Testis (tissue), 5 donors: ENCODE data around the gene OR5C1. TPM values are rescaled to one million over a fixed set of nuclear protein-coding genes. Genes with fewer than 3 reads are reported as not detected.

Source experiments
- DNase-seq: peaks from one replicate; pipeline ENCODE4 v3.0.0-alpha.2; 2019
- H3K27ac ChIP-seq, 2 donors: fragments of 200-600 bp; sonication (generic); one replicate each; pipeline ENCODE4 v1.5.1; 2019
- H3K27me3 ChIP-seq: fragments of 200-600 bp; sonication (generic); one replicate; pipeline ENCODE4 v1.5.1; 2019
- H3K36me3 ChIP-seq: fragments of 200-600 bp; sonication (generic); one replicate; pipeline ENCODE4 v1.5.1; 2017; ENCODE audit warnings: low read depth; ENCODE audit errors: missing control alignments
- H3K4me1 ChIP-seq: fragments of 200-600 bp; sonication (generic); one replicate; pipeline ENCODE4 v1.5.1; 2019
- H3K4me3 ChIP-seq, 2 donors: fragments of 200-600 bp; sonication (generic); one replicate each; pipeline ENCODE4 v1.5.1; 2017 to 2019
- H3K9me3 ChIP-seq: fragments of 200-600 bp; sonication (generic); one replicate; pipeline ENCODE4 v1.5.1; 2017
- POLR2A ChIP-seq: fragments of 450-650 bp; IDR thresholded peaks from one replicate; pipeline ENCODE4 v1.6.1; 2017; ENCODE audit warnings: antibody characterized with exemption, mild to moderate bottlenecking, moderate library complexity
- WGBS, 2 donors: methylation state at CpG; one replicate each; pipeline ENCODE4 v1.1.5; 2018; 5-methylcytosine and 5-hydroxymethylcytosine counted together
- intact Hi-C: fragments of 100-400 bp; cut with DNase I; formaldehyde crosslinking; loops from one replicate; pipeline ENCODE4 v1.15.1; 2023; ENCODE audit warnings: low total_unique reads
- long read RNA-seq, 2 donors: transcript quantifications; one replicate each; lab custom pipeline, GENCODE V29; 2026
- polyA plus RNA-seq: library from polyadenylated mRNA; stranded (reverse); fragments of 350-450 nt; fragmentation: Illumina TruSeq; extraction: RNeasy Lipid Tissue Mini Kit (QIAGEN cat#74804); gene quantifications from one replicate; pipeline ENCODE4 v1.2.3, GENCODE V29; 2014; ENCODE audit warnings: low read depth, low replicate concordance; ENCODE audit not compliant: insufficient read depth
- total RNA-seq, 2 donors: library from RNA; depleted of rRNA; stranded (reverse); fragments of >200 nt; gene quantifications; one replicate each; pipeline ENCODE4 v1.2.3, GENCODE V29; 2016
- TF ChIP-seq, protein P1 (sequence below), 3 experiments: fragments of 450-650 bp in 2 of 3; fragments of 200-600 bp in 1 of 3; sonication (generic) in 1 of 3; IDR thresholded peaks; one replicate each; pipeline ENCODE4 v1.5.1; 2016 to 2019; ENCODE audit warnings: antibody characterized with exemption in 3 of 3, mild to moderate bottlenecking in 2 of 3, moderate library complexity in 1 of 3

The OR5C1 gene
- total RNA-seq (not detected), polyA plus RNA-seq (not detected)
- long read RNA-seq, donor 1 = 0 reads
- long read RNA-seq, donor 2 = 0 reads

DNA sequence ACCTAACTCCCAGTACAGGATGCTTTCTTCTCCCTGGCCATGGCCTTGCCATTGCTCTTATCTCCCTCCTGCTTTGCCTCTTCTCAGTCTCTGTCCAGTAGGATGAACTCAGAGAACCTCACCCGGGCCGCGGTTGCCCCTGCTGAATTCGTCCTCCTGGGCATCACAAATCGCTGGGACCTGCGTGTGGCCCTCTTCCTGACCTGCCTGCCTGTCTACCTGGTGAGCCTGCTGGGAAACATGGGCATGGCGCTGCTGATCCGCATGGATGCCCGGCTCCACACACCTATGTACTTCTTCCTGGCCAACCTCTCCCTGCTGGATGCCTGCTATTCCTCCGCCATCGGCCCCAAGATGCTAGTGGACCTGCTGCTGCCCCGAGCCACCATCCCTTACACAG, at the start of gene OR5C1:
Gene OR5C1, plus strand, starts transcription at position 103 of the 400 bp plus-strand sequence. Its CDS starts 0 bp downstream, at position 103.
- intact Hi-C loops = no loop called here
- H3K27me3 ChIP-seq = no peaks in the 10 kb centered on the region
- no peaks in the 10 kb centered on the region for H3K36me3 ChIP-seq
- TF ChIP-seq POLR2A = no peak
- TF ChIP-seq, protein P1, sequence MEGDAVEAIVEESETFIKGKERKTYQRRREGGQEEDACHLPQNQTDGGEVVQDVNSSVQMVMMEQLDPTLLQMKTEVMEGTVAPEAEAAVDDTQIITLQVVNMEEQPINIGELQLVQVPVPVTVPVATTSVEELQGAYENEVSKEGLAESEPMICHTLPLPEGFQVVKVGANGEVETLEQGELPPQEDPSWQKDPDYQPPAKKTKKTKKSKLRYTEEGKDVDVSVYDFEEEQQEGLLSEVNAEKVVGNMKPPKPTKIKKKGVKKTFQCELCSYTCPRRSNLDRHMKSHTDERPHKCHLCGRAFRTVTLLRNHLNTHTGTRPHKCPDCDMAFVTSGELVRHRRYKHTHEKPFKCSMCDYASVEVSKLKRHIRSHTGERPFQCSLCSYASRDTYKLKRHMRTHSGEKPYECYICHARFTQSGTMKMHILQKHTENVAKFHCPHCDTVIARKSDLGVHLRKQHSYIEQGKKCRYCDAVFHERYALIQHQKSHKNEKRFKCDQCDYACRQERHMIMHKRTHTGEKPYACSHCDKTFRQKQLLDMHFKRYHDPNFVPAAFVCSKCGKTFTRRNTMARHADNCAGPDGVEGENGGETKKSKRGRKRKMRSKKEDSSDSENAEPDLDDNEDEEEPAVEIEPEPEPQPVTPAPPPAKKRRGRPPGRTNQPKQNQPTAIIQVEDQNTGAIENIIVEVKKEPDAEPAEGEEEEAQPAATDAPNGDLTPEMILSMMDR (IDR thresholded peaks at IDR 0.05) = no peak
- no peak for DNase-seq
- no peaks in the 10 kb centered on the region for H3K4me1 ChIP-seq
- no peak within 1 kb of the TSS for H3K4me3 ChIP-seq
- no peaks in the 10 kb centered on the region for H3K9me3 ChIP-seq
- WGBS, 2 donors = 91% methylated on average over 12 of the region's 12 CpGs
- no peak within 1 kb of the TSS for H3K27ac ChIP-seq

DNA sequence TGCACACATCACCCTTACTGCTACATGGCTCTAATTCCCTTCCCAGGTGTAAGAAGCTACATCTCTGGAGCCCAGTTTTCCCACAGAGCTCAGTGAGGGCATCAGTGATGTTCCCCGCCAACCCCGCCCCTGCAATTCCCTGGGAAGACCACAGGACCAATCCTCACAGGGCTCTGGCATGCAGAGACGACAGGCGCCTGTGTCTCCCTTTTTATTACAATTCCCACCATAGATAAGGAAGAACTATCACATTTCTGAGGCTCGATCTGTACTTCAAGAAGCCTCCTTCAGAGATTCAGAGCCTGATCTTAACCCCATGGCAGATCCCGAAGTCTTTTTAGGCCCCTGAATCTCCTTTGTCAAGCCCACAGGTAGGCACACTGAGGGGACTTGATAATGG, 46.7 kb upstream of the OR5C1 start, which contains the start of gene OR1L6:
Gene OR1L6, plus strand, starts transcription at position 301 of the 400 bp plus-strand sequence. CDS start 7,545 bp downstream, outside the sequence.
- Histone ChIP-seq H3K4me1 (no peaks in the 10 kb centered on the region), H3K4me3 (no peak within 1 kb of the TSS), H3K27ac (no peak within 1 kb of the TSS), H3K36me3 (no peaks in the 10 kb centered on the region), H3K27me3 (no peaks in the 10 kb centered on the region), H3K9me3 (no peaks in the 10 kb centered on the region)
- no peak for TF ChIP-seq POLR2A
- TF ChIP-seq, protein P1 (IDR thresholded peaks at IDR 0.05) = no peak
- WGBS, 2 donors = 73 to 77% methylated on average over 6 of the region's 6 CpGs
- intact Hi-C loops = no loop called here
- DNase-seq = no peak

DNA sequence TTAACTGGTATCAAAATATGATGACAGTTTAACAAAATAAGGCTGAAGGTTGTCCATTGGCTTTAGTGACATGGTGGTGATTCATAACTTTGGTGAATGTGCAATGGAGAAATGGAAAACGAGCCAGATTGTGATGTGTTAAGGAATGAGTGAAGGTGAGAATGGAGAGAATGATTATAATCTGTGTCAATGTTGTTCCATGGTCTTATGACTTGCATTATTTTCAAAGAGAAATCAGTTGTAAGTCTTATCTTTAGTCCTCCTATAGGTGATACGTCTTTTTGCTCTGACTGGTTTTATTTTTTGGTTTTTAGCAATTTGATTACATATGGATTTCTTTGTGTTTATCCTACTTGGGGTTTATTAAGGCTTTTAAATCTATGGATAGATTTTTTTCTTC, 33.9 kb upstream of the OR5C1 start:
- WGBS, 2 donors = 29 to 37% methylated on average over 2 of the region's 2 CpGs
- H3K9me3 ChIP-seq = no peaks in the 10 kb centered on the region

DNA sequence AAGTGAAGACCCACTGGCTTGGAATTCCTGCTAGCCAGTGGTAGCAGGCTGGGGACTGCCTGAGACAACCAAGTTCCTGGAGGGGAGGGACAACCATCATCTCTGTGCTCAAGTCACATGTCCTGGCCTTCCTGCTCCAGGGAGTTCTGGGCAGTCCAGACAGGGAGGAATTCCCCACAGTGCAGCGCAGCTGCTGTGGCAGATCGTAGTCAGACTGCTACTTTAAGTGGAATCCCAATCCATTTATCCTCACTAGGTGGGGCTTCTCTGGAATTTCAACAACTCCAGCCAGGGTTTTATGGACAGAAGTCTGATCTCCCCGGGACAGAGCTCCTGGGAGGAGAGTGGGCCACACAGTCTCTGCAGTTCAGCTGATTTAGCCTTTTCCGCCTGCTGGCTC, 20.9 kb upstream of the OR5C1 start:
- intact Hi-C loops = no loop called here
- Histone ChIP-seq H3K4me3 (no peak overlapping the region), H3K36me3 (no peaks in the 10 kb centered on the region), H3K27ac (no peak overlapping the region), H3K9me3 (no peaks in the 10 kb centered on the region), H3K4me1 (no peaks in the 10 kb centered on the region), H3K27me3 (no peaks in the 10 kb centered on the region)
- TF ChIP-seq, protein P1 (IDR thresholded peaks at IDR 0.05) = no peak
- no peak for TF ChIP-seq POLR2A
- DNase-seq = no peak
- 78 to 100% methylated on average over 1 to 4 of the region's 4 CpGs for WGBS, 2 donors

More for the DNA sequence above, 33.9 kb upstream of the OR5C1 start:
- intact Hi-C loops = no loop called here
- Histone ChIP-seq H3K27ac (no peak overlapping the region), H3K4me1 (no peaks in the 10 kb centered on the region), H3K4me3 (no peak overlapping the region), H3K27me3 (no peaks in the 10 kb centered on the region), H3K36me3 (no peaks in the 10 kb centered on the region)
- TF ChIP-seq, protein P1 (IDR thresholded peaks at IDR 0.05) = no peak
- TF ChIP-seq POLR2A = no peak
- no peak for DNase-seq

DNA sequence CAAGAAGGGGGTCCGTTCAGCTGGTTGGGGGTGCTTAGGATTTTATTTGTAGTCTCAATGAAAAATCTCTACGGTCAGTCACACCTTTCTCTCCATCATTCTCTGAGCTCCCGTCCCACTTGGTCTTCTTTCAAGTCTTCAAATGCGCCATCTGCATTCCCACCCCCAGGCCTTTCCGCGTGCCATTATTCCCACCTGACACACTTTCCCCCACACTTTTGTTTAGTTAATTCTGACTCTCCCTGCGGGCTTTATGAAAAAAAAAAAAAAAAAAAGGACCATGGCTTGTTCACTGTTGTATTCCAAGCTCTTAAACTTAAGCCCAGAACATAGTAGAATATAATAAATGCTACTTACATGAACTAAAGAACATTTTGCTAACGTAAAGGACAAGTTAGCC, 11.7 kb upstream of the OR5C1 start:
- TF ChIP-seq POLR2A = no peak
- TF ChIP-seq, protein P1 (IDR thresholded peaks at IDR 0.05) = no peak
- H3K36me3 ChIP-seq = no peaks in the 10 kb centered on the region
- no peaks in the 10 kb centered on the region for H3K9me3 ChIP-seq
- intact Hi-C loops = no loop called here
- no peaks in the 10 kb centered on the region for H3K4me1 ChIP-seq
- 88 to 90% methylated on average over 8 of the region's 8 CpGs for WGBS, 2 donors
- no peak for DNase-seq
- H3K27me3 ChIP-seq = no peaks in the 10 kb centered on the region
- no peak overlapping the region for H3K27ac ChIP-seq
- no peak overlapping the region for H3K4me3 ChIP-seq
